HepG2 (cell line): Measurements from ENCODE around the gene PLEKHH1. TPM values are rescaled to one million over a fixed set of nuclear protein-coding genes. Genes with fewer than 3 reads are reported as not detected.

Experiments
- ATAC-seq: fragments of 200-7000 bp; cut with Tn5 transposase; 3 replicates; pipeline ENCODE4 v1.9.1; 2020; ENCODE audit warnings: mild to moderate bottlenecking, moderate library complexity
- BruUV-seq: library from RNA; stranded (reverse); fragments of 400-500 nt; replicated peaks from 2 replicates; lab custom pipeline; 2021; lab: Mats Ljungman, UMichigan
- CTCF ChIA-PET: fragments of 300-600 bp; formaldehyde crosslinking; extraction: SDS; loops from one replicate; lab custom pipeline; 2021; ENCODE audit warnings: low total read pairs, inconsistent platforms, low intra/inter-chr PET ratio; lab: Yijun Ruan, JAX
- POLR2A ChIA-PET: fragments of 350-600 bp; sonication (Branson Sonifier 250); formaldehyde crosslinking; loops from one replicate; lab custom pipeline; 2020; ENCODE audit warnings: antibody characterized with exemption, inconsistent platforms; lab: Yijun Ruan, JAX
- DNase-seq: peaks from one replicate; pipeline ENCODE4 v3.0.0-alpha.2; 2015; ENCODE audit warnings: low spot score
- FAIRE-seq: peaks from 3 replicates; lab custom pipeline; 2011; peaks lifted over from hg19 to GRCh38; lab: Jason Lieb, UNC
- H2AFZ ChIP-seq: one replicate; pipeline ENCODE4 v1.6.1; 2011; ENCODE audit warnings: low read length, inconsistent platforms
- H3K27ac ChIP-seq: fragments of 300-600 bp; 3 replicates; pipeline ENCODE4 v1.8.0; 2011; ENCODE audit warnings: mixed run types, mild to moderate bottlenecking, mixed read lengths, low read length, inconsistent platforms; ENCODE audit not compliant: insufficient read depth; ENCODE audit errors: extremely low read length
- H3K27me3 ChIP-seq, 2 experiments: fragments of 200-600 bp in 1 of 2; 2 replicates in 1 of 2; 3 replicates in 1 of 2; pipeline versions ENCODE4 v1.6.0 to v1.8.0; 2011; ENCODE audit warnings: low read length in 2 of 2, mild to moderate bottlenecking in 2 of 2, moderate library complexity in 2 of 2, inconsistent platforms in 1 of 2; ENCODE audit not compliant: insufficient read depth in 2 of 2, control insufficient read depth in 1 of 2
- H3K36me3 ChIP-seq, 2 experiments: fragments of 200-600 bp in 1 of 2; replicated peaks in 1 of 2; 2 replicates in 1 of 2; 3 replicates in 1 of 2; pipeline versions ENCODE4 v1.5.1 to v1.8.0; 2011; ENCODE audit warnings: low read length in 2 of 2, inconsistent platforms in 1 of 2; ENCODE audit not compliant: insufficient read depth in 2 of 2, control insufficient read depth in 1 of 2
- H3K4me1 ChIP-seq: 2 replicates; pipeline ENCODE4 v1.5.1; 2012; ENCODE audit warnings: low read length, inconsistent platforms; ENCODE audit not compliant: insufficient read depth
- H3K4me2 ChIP-seq: 2 replicates; pipeline ENCODE4 v1.6.0; 2011; ENCODE audit warnings: low read depth, low read length, inconsistent platforms
- H3K4me3 ChIP-seq, 3 experiments: fragments of 200-600 bp in 1 of 3; sonication (generic), shearing (Covaris generic) in 1 of 3; replicated peaks in 1 of 3; 2 replicates each; pipeline ENCODE4 v1.5.1; 2011 to 2016; ENCODE audit warnings: low read length in 3 of 3, inconsistent platforms in 2 of 3, low read depth in 2 of 3, mild to moderate bottlenecking in 2 of 3, control low read depth in 1 of 3, mixed read lengths in 1 of 3; ENCODE audit not compliant: insufficient read depth in 1 of 3
- H3K79me2 ChIP-seq: one replicate; pipeline ENCODE4 v1.6.1; 2011; ENCODE audit warnings: low read length, inconsistent platforms; ENCODE audit not compliant: insufficient read depth
- H3K9ac ChIP-seq: 2 replicates; pipeline ENCODE4 v1.6.0; 2011; ENCODE audit warnings: mild to moderate bottlenecking, low read depth, low read length, inconsistent platforms; ENCODE audit not compliant: insufficient read depth
- H3K9me3 ChIP-seq: 2 replicates; pipeline ENCODE4 v1.5.1; 2012; ENCODE audit warnings: mild to moderate bottlenecking, low read length
- H4K20me1 ChIP-seq: 2 replicates; pipeline ENCODE4 v1.6.0; 2011; ENCODE audit warnings: inconsistent platforms, mild to moderate bottlenecking, low read length, moderate library complexity; ENCODE audit not compliant: insufficient read depth
- GPN1 ChIP-seq: sonication (generic); formaldehyde crosslinking; IDR thresholded peaks from 2 replicates; pipeline ENCODE4 v1.5.1; 2020; ENCODE audit warnings: missing genetic modification reagents, borderline replicate concordance
- HCFC1 ChIP-seq: fragments of 150-350 bp; IDR thresholded peaks from 2 replicates; pipeline ENCODE4 v1.6.1; 2014; ENCODE audit warnings: low read depth, low read length
- MYC ChIP-seq: sonication (generic); formaldehyde crosslinking; IDR thresholded peaks from 2 replicates; pipeline ENCODE4 v1.9.0; 2021; ENCODE audit warnings: missing genetic modification reagents, borderline replicate concordance
- SIX1 ChIP-seq: sonication (generic); formaldehyde crosslinking; IDR thresholded peaks from 2 replicates; pipeline ENCODE4 v1.4.0; 2020; ENCODE audit warnings: missing genetic modification reagents, borderline replicate concordance
- WIZ ChIP-seq: sonication (generic); formaldehyde crosslinking; IDR thresholded peaks from 2 replicates; pipeline ENCODE4 v1.5.1; 2020; ENCODE audit warnings: mild to moderate bottlenecking, missing genetic modification reagents
- ZBTB1 ChIP-seq: sonication (generic); formaldehyde crosslinking; IDR thresholded peaks from 2 replicates; pipeline ENCODE4 v1.4.0; 2020; ENCODE audit warnings: missing genetic modification reagents, borderline replicate concordance
- ZFP1 ChIP-seq: IDR thresholded peaks from 2 replicates; pipeline ENCODE4 v1.6.1; 2016
- ZNF362 ChIP-seq: sonication (generic); formaldehyde crosslinking; IDR thresholded peaks from 2 replicates; pipeline ENCODE4 v1.4.0; 2020; ENCODE audit warnings: missing genetic modification reagents, mild to moderate bottlenecking, borderline replicate concordance
- ZNF569 ChIP-seq: sonication (generic); formaldehyde crosslinking; IDR thresholded peaks from 2 replicates; pipeline ENCODE4 v1.5.0; 2020; ENCODE audit warnings: mild to moderate bottlenecking, missing genetic modification reagents, moderate library complexity, borderline replicate concordance
- ZNF75D ChIP-seq: sonication (generic); formaldehyde crosslinking; IDR thresholded peaks from 2 replicates; pipeline ENCODE4 v1.8.1; 2023; ENCODE audit warnings: missing genetic modification reagents, mild to moderate bottlenecking, borderline replicate concordance
- WGBS: methylation state at CpG from one replicate; pipeline ENCODE4 v1.1.6; 2017; ENCODE audit warnings: low lambda C conversion rate; 5-methylcytosine and 5-hydroxymethylcytosine counted together
- in situ Hi-C: cut with HindIII; loops from 2 replicates; pipeline ENCODE4 v1.10.0; 2017; ENCODE audit warnings: low pct_unique_long_range_greater_than_20kb; ENCODE audit not compliant: extremely low pct_ligation_motif_present
- intact Hi-C: fragments of 100-400 bp; cut with micrococcal nuclease; formaldehyde crosslinking; loops from one replicate; pipeline ENCODE4 v1.10.0; 2022; ENCODE audit not compliant: unreplicated experiment
- polyA plus RNA-seq, 8 experiments: library from polyadenylated mRNA; depleted of rRNA in 3 of 8; stranded (reverse) in 7 of 8; unstranded in 1 of 8; fragments of >200 nt; fragmentation: Illumina TruSeq in 4 of 8; extraction: Trizol in 4 of 8; gene quantifications; 2 replicates each; pipeline versions ENCODE4 v1.2.1 to v1.2.3, GENCODE V29; 2011 to 2016; ENCODE audit warnings: low read depth in 4 of 8, missing spikeins in 1 of 8, mixed read lengths in 1 of 8; ENCODE audit not compliant: insufficient read depth in 1 of 8
- total RNA-seq, 5 experiments: library from RNA; depleted of rRNA; stranded (reverse); fragments of >200 nt; fragmentation: Illumina TruSeq; extraction: Trizol; gene quantifications; 2 replicates each; pipeline ENCODE4 v1.2.3, GENCODE V29; 2016; ENCODE audit warnings: low read depth in 1 of 5
- TF ChIP-seq, protein P1 (sequence below): IDR thresholded peaks from 2 replicates; pipeline ENCODE4 v1.6.1; 2018; ENCODE audit warnings: missing genetic modification reagents, mild to moderate bottlenecking, missing compliant biosample characterization
- TF ChIP-seq, protein P2 (sequence below): sonication (generic); formaldehyde crosslinking; IDR thresholded peaks from 2 replicates; pipeline ENCODE4 v1.5.0; 2020; ENCODE audit warnings: mild to moderate bottlenecking, missing genetic modification reagents, borderline replicate concordance
- TF ChIP-seq, protein P3 (sequence below): IDR thresholded peaks from 2 replicates; pipeline ENCODE4 v1.6.1; 2016; ENCODE audit warnings: control low read depth

The PLEKHH1 gene
- total and polyA plus RNA-seq, 2 of the 13 experiments (the other 11 are each of a cell fraction or from before 2014, with no cell fraction given), result 8.6 to 15.8 TPM

- Histone ChIP-seq H3K4me3 (no peak overlapping the region), H3K9me3 (no peaks in the 10 kb centered on the region)
- TF ChIP-seq GPN1 (CRISPR knock-in tag) (no peak), ZNF569 (CRISPR knock-in tag) (no peak), MYC (CRISPR knock-in tag) (no peak), SIX1 (CRISPR knock-in tag) (no peak), ZBTB1 (CRISPR knock-in tag) (no peak), HCFC1 (no peak), ZNF75D (no peak), ZNF362 (CRISPR knock-in tag) (no peak), WIZ (CRISPR knock-in tag) (no peak), ZFP1 (no peak)
- TF ChIP-seq, protein P1, sequence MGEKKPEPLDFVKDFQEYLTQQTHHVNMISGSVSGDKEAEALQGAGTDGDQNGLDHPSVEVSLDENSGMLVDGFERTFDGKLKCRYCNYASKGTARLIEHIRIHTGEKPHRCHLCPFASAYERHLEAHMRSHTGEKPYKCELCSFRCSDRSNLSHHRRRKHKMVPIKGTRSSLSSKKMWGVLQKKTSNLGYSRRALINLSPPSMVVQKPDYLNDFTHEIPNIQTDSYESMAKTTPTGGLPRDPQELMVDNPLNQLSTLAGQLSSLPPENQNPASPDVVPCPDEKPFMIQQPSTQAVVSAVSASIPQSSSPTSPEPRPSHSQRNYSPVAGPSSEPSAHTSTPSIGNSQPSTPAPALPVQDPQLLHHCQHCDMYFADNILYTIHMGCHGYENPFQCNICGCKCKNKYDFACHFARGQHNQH (CRISPR knock-in tag), result no peak
- TF ChIP-seq, protein P2, sequence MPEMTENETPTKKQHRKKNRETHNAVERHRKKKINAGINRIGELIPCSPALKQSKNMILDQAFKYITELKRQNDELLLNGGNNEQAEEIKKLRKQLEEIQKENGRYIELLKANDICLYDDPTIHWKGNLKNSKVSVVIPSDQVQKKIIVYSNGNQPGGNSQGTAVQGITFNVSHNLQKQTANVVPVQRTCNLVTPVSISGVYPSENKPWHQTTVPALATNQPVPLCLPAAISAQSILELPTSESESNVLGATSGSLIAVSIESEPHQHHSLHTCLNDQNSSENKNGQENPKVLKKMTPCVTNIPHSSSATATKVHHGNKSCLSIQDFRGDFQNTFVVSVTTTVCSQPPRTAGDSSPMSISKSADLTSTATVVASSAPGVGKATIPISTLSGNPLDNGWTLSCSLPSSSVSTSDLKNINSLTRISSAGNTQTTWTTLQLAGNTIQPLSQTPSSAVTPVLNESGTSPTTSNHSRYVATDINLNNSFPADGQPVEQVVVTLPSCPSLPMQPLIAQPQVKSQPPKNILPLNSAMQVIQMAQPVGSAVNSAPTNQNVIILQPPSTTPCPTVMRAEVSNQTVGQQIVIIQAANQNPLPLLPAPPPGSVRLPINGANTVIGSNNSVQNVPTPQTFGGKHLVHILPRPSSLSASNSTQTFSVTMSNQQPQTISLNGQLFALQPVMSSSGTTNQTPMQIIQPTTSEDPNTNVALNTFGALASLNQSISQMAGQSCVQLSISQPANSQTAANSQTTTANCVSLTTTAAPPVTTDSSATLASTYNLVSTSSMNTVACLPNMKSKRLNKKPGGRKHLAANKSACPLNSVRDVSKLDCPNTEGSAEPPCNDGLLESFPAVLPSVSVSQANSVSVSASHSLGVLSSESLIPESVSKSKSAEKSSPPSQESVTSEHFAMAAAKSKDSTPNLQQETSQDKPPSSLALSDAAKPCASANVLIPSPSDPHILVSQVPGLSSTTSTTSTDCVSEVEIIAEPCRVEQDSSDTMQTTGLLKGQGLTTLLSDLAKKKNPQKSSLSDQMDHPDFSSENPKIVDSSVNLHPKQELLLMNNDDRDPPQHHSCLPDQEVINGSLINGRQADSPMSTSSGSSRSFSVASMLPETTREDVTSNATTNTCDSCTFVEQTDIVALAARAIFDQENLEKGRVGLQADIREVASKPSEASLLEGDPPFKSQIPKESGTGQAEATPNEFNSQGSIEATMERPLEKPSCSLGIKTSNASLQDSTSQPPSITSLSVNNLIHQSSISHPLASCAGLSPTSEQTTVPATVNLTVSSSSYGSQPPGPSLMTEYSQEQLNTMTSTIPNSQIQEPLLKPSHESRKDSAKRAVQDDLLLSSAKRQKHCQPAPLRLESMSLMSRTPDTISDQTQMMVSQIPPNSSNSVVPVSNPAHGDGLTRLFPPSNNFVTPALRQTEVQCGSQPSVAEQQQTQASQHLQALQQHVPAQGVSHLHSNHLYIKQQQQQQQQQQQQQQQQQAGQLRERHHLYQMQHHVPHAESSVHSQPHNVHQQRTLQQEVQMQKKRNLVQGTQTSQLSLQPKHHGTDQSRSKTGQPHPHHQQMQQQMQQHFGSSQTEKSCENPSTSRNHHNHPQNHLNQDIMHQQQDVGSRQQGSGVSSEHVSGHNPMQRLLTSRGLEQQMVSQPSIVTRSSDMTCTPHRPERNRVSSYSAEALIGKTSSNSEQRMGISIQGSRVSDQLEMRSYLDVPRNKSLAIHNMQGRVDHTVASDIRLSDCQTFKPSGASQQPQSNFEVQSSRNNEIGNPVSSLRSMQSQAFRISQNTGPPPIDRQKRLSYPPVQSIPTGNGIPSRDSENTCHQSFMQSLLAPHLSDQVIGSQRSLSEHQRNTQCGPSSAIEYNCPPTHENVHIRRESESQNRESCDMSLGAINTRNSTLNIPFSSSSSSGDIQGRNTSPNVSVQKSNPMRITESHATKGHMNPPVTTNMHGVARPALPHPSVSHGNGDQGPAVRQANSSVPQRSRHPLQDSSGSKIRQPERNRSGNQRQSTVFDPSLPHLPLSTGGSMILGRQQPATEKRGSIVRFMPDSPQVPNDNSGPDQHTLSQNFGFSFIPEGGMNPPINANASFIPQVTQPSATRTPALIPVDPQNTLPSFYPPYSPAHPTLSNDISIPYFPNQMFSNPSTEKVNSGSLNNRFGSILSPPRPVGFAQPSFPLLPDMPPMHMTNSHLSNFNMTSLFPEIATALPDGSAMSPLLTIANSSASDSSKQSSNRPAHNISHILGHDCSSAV (CRISPR knock-in tag), result no peak
- TF ChIP-seq, protein P3, sequence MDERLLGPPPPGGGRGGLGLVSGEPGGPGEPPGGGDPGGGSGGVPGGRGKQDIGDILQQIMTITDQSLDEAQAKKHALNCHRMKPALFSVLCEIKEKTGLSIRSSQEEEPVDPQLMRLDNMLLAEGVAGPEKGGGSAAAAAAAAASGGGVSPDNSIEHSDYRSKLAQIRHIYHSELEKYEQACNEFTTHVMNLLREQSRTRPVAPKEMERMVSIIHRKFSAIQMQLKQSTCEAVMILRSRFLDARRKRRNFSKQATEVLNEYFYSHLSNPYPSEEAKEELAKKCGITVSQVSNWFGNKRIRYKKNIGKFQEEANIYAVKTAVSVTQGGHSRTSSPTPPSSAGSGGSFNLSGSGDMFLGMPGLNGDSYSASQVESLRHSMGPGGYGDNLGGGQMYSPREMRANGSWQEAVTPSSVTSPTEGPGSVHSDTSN, result no peak
- TF ChIP-seq, all 625 proteins: peak for 0
- Histone ChIP-seq H2AFZ (no peak overlapping the region), H3K27ac (no peak overlapping the region), H4K20me1 (no peaks in the 10 kb centered on the region), H3K9ac (no peak overlapping the region), H3K4me2 (no peak overlapping the region), H3K4me1 (no peaks in the 10 kb centered on the region), H3K27me3 (peaks cover 2 to 8% of the 10 kb centered on the region in 2 experiments; a peak in 2 of 5 replicates), H3K79me2 (no peaks in the 10 kb centered on the region), H3K36me3 (no peaks in the 10 kb centered on the region)
- DNase-seq, result no peak
- 0% methylated on average over 1 of the region's 1 CpG for WGBS
- ChIA-PET CTCF (no interaction called here), POLR2A (no interaction called here)
- in situ Hi-C loops (no loop called here), intact Hi-C loops (no loop called here)
- no peak for ATAC-seq
- FAIRE-seq, result no peak
- no TSS peak for BruUV-seq
These were observed 27.8 kb upstream of the PLEKHH1 start for GRCh38 chr14:67505254-67505653.
